SK-N-SH treated with all-trans-retinoic acid at 6 μM for 48 hours (cell line): ENCODE data around the gene CD177.

ENCODE experiments used
- ATAC-seq: fragments of 200-7000 bp; cut with Tn5 transposase; 3 replicates; pipeline ENCODE4 v1.9.1; 2020; ENCODE audit warnings: mild to moderate bottlenecking, moderate library complexity
- ARNTL ChIP-seq: fragments of 450-650 bp; formaldehyde crosslinking; IDR thresholded peaks from 2 replicates; pipeline ENCODE4 v1.5.0; 2020; ENCODE audit warnings: low read depth, mild to moderate bottlenecking, moderate library complexity, borderline replicate concordance
- CREB5 ChIP-seq: fragments of 250-450 bp; sonication (Bioruptor Pico); IDR thresholded peaks from 2 replicates; pipeline ENCODE4 v1.5.1; 2020; ENCODE audit warnings: low read depth, mild to moderate bottlenecking, moderate library complexity
- CSDC2 ChIP-seq: fragments of 250-450 bp; sonication (Bioruptor Pico); IDR thresholded peaks from 2 replicates; pipeline ENCODE4 v1.5.0; 2020; ENCODE audit warnings: mild to moderate bottlenecking, moderate library complexity
- ESRRG ChIP-seq: fragments of 250-450 bp; sonication (Bioruptor Pico); IDR thresholded peaks from 2 replicates; pipeline ENCODE4 v1.6.1; 2021; ENCODE audit warnings: mild to moderate bottlenecking
- GLIS3 ChIP-seq: fragments of 250-450 bp; sonication (Bioruptor Pico); IDR thresholded peaks from 2 replicates; pipeline ENCODE4 v1.5.0; 2020; ENCODE audit warnings: mild to moderate bottlenecking, moderate library complexity
- ISL1 ChIP-seq: fragments of 250-450 bp; sonication (Bioruptor Pico); IDR thresholded peaks from 2 replicates; pipeline ENCODE4 v2.1.2; 2022; ENCODE audit warnings: mild to moderate bottlenecking, moderate library complexity
- OSR1 ChIP-seq: fragments of 250-450 bp; sonication (Bioruptor Pico); IDR thresholded peaks from 2 replicates; pipeline ENCODE4 v1.8.0; 2022; ENCODE audit warnings: moderate library complexity, mild to moderate bottlenecking, inconsistent platforms
- POU6F1 ChIP-seq: fragments of 250-450 bp; sonication (Bioruptor Pico); IDR thresholded peaks from 2 replicates; pipeline ENCODE4 v1.8.0; 2021; ENCODE audit warnings: low read depth, mild to moderate bottlenecking, moderate library complexity, borderline replicate concordance
- PPARA ChIP-seq: fragments of 250-450 bp; sonication (Bioruptor Pico); IDR thresholded peaks from 2 replicates; pipeline ENCODE4 v1.5.0; 2020; ENCODE audit warnings: mild to moderate bottlenecking, borderline replicate concordance
- SNAI2 ChIP-seq: fragments of 250-450 bp; sonication (Bioruptor Pico); IDR thresholded peaks from 2 replicates; pipeline ENCODE4 v1.5.0; 2020; ENCODE audit warnings: mild to moderate bottlenecking, moderate library complexity
- TCF4 ChIP-seq: fragments of 250-450 bp; sonication (Bioruptor Pico); IDR thresholded peaks from 2 replicates; pipeline ENCODE4 v1.8.0; 2021; ENCODE audit warnings: mild to moderate bottlenecking, moderate library complexity, borderline replicate concordance
- TOX ChIP-seq: fragments of 250-450 bp; sonication (Bioruptor Pico); IDR thresholded peaks from 2 replicates; pipeline ENCODE4 v1.8.0; 2021; ENCODE audit warnings: mild to moderate bottlenecking, moderate library complexity, borderline replicate concordance
- TSHZ2 ChIP-seq: fragments of 250-450 bp; sonication (Bioruptor Pico); IDR thresholded peaks from 2 replicates; pipeline ENCODE4 v1.5.0; 2020; ENCODE audit warnings: mild to moderate bottlenecking, moderate library complexity
- ZC3H10 ChIP-seq: fragments of 250-450 bp; sonication (Bioruptor Pico); IDR thresholded peaks from 2 replicates; pipeline ENCODE4 v1.5.1; 2021; ENCODE audit warnings: mild to moderate bottlenecking, moderate library complexity
- ZFP30 ChIP-seq: fragments of 450-650 bp; formaldehyde crosslinking; IDR thresholded peaks from 2 replicates; pipeline ENCODE4 v1.5.0; 2022; ENCODE audit warnings: mild to moderate bottlenecking, moderate library complexity
- ZNF565 ChIP-seq: fragments of 450-650 bp; formaldehyde crosslinking; conservative IDR thresholded peaks from 2 replicates; pipeline ENCODE4 v1.5.0; 2020; ENCODE audit warnings: low read depth, mild to moderate bottlenecking, moderate library complexity
- ZNF70 ChIP-seq: fragments of 450-650 bp; formaldehyde crosslinking; IDR thresholded peaks from 2 replicates; pipeline ENCODE4 v1.5.0; 2020; ENCODE audit warnings: mild to moderate bottlenecking, moderate library complexity
- ZNF8 ChIP-seq: fragments of 450-650 bp; formaldehyde crosslinking; IDR thresholded peaks from 2 replicates; pipeline ENCODE4 v1.5.0; 2020; ENCODE audit warnings: mild to moderate bottlenecking, moderate library complexity

Gene CD177

GRCh38 chr19:43353606-43354304, at the start of gene CD177:
Gene CD177, plus strand, starts transcription at chr19:43353686. Its CDS starts 29 bp downstream, at chr19:43353715.
- peak; percentile 27 for ATAC-seq

GRCh38 chr19:43305642-43306041, 47.8 kb upstream of the CD177 start:
- no peak for ATAC-seq
- TF ChIP-seq ZC3H10 (CRISPR knock-in tag) (no peak), CREB5 (CRISPR knock-in tag) (no peak)

More at GRCh38 chr19:43353606-43354304, at the start of gene CD177:
- no peak for TF ChIP-seq ZNF8 (CRISPR knock-in tag)
- no peak for TF ChIP-seq ZC3H10 (CRISPR knock-in tag)
- TF ChIP-seq ZNF565 (CRISPR knock-in tag), result no peak
- no peak for TF ChIP-seq ZFP30 (CRISPR knock-in tag)

GRCh38 chr19:43306097-43306496, 47.4 kb upstream of the CD177 start:
- no peak for ATAC-seq
- TF ChIP-seq ESRRG (CRISPR knock-in tag) (no peak), ISL1 (CRISPR knock-in tag) (no peak), TSHZ2 (CRISPR knock-in tag) (no peak)

GRCh38 chr19:43308244-43308815, 45.2 kb upstream of the CD177 start:
- no peak for TF ChIP-seq GLIS3 (CRISPR knock-in tag)
- no peak for TF ChIP-seq CREB5 (CRISPR knock-in tag)
- TF ChIP-seq TOX (CRISPR knock-in tag), result no peak
- TF ChIP-seq OSR1, result no peak
- no peak for TF ChIP-seq PPARA (CRISPR knock-in tag)
- ATAC-seq, result no peak

- TF ChIP-seq TCF4 (CRISPR knock-in tag) (no peak), GLIS3 (CRISPR knock-in tag) (no peak), ZNF8 (CRISPR knock-in tag) (no peak), CREB5 (CRISPR knock-in tag) (no peak)
- TF ChIP-seq, all 23 proteins: peak for 0
These were observed 44.0 kb upstream of the CD177 start for GRCh38 chr19:43309466-43309865.

GRCh38 chr19:43310221-43310620, 43.3 kb upstream of the CD177 start:
- peak; percentile 74 for ATAC-seq
- TF ChIP-seq ARNTL (CRISPR knock-in tag) (no peak), PPARA (CRISPR knock-in tag) (no peak), ZNF565 (CRISPR knock-in tag) (no peak), ZNF70 (no peak), POU6F1 (CRISPR knock-in tag) (no peak), SNAI2 (CRISPR knock-in tag) (no peak), ZNF8 (CRISPR knock-in tag) (no peak), TSHZ2 (CRISPR knock-in tag) (no peak), CSDC2 (CRISPR knock-in tag) (no peak), OSR1 (no peak), GLIS3 (CRISPR knock-in tag) (no peak), TOX (CRISPR knock-in tag) (no peak)

More at GRCh38 chr19:43309466-43309865, 44.0 kb upstream of the CD177 start:
- ATAC-seq, result no peak
